Right atrium auricular region (tissue), 2 donors: ENCODE measurements around the gene ADCY2. TPM values are rescaled to one million over a fixed set of nuclear protein-coding genes. Genes with fewer than 3 reads are reported as not detected.

ENCODE experiments used
- DNase-seq: peaks from one replicate; pipeline ENCODE4 v3.0.0-alpha.2; 2019; ENCODE audit warnings: low spot score
- H3K27ac ChIP-seq, 2 donors: fragments of 200-600 bp; sonication (generic); 1 replicate in 1 of 2; 2 replicates in 1 of 2; pipeline ENCODE4 v1.5.1; 2016 to 2019
- H3K27me3 ChIP-seq, 2 donors: fragments of 200-600 bp; sonication (generic); one replicate each; pipeline versions ENCODE4 v1.5.1 to v1.6.0; 2017 to 2019
- H3K36me3 ChIP-seq: fragments of 200-600 bp; sonication (generic); one replicate; pipeline ENCODE4 v1.5.1; 2016
- H3K4me1 ChIP-seq, 2 donors: fragments of 200-600 bp; sonication (generic); one replicate each; pipeline versions ENCODE4 v1.5.1 to v1.6.0; 2017 to 2019
- H3K4me3 ChIP-seq, 2 donors: fragments of 200-600 bp; sonication (generic); 1 replicate in 1 of 2; 2 replicates in 1 of 2; pipeline ENCODE4 v1.5.1; 2017 to 2019; ENCODE audit warnings: mild to moderate bottlenecking in 1 of 2, moderate library complexity in 1 of 2
- H3K9me3 ChIP-seq, 2 donors: fragments of 200-600 bp; sonication (generic); one replicate each; pipeline ENCODE4 v1.5.1; 2019
- CTCF ChIP-seq, 2 donors: fragments of 200-600 bp; sonication (generic); IDR thresholded peaks; one replicate each; pipeline ENCODE4 v1.5.1; 2019; ENCODE audit warnings: antibody characterized with exemption in 2 of 2
- total RNA-seq, 2 donors: library from RNA; depleted of rRNA; stranded (reverse); fragments of >200 nt; gene quantifications; one replicate each; pipeline ENCODE4 v1.1.0, GENCODE V29; 2016

The ADCY2 gene
- total RNA-seq, 2 donors from 2014 or later = 3.3 TPM; not detected in 1

DNA sequence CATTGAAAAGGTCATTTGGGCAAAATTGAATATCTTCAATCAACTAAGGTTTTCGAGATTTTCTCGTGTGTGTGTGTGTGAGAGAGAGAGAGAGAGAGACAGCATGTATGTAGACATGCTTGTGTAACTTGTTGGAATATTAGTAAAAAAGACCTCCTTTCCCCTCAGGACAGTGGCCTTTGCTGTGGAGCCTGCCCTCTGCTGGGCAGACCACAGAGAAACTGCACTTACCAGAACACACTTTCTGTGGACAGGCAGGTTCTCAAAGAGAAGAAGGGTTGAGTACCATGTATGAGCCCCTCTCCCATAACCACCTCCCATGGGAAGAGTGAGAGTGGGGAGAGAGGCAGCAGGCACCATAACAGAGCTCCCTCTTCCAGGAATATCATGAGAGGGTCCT, 409.4 kb downstream of the ADCY2 start:
- H3K4me3 ChIP-seq = no peak overlapping the region
- no peak for DNase-seq

DNA sequence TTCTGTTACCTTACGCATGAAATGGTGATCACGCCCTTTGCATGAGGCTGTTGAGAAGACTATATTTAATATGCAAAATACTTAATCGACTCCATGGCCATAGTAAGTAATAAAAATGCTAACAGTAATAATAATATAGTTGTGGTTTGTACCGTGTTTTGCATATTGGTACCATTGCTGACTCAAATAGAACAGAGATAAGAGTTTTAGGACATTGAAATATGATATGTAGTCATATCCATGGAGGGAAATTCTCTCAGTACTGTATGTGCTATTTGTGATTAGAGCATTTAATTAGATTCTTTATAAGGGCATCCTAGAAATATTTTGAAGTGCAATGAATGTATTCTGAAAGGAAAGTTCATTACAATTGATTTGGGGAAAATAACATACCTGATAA, 413.1 kb downstream of the ADCY2 start:
- H3K27me3 ChIP-seq = no peaks in the 10 kb centered on the region
- H3K36me3 ChIP-seq = no peaks in the 10 kb centered on the region
- no peaks in the 10 kb centered on the region for H3K9me3 ChIP-seq
- no peak for DNase-seq
- H3K4me3 ChIP-seq = no peak overlapping the region
- TF ChIP-seq CTCF (IDR thresholded peaks at IDR 0.05) = no peak
- H3K4me1 ChIP-seq = no peaks in the 10 kb centered on the region
- no peak overlapping the region for H3K27ac ChIP-seq

More for the DNA sequence above, 409.4 kb downstream of the ADCY2 start:
- TF ChIP-seq CTCF (IDR thresholded peaks at IDR 0.05) = peak in 1 of 2 donors; percentile 14
- no peak overlapping the region for H3K27ac ChIP-seq
- H3K4me1 ChIP-seq = no peaks in the 10 kb centered on the region
- H3K36me3 ChIP-seq = no peaks in the 10 kb centered on the region
- no peaks in the 10 kb centered on the region for H3K9me3 ChIP-seq
- H3K27me3 ChIP-seq = no peaks in the 10 kb centered on the region

DNA sequence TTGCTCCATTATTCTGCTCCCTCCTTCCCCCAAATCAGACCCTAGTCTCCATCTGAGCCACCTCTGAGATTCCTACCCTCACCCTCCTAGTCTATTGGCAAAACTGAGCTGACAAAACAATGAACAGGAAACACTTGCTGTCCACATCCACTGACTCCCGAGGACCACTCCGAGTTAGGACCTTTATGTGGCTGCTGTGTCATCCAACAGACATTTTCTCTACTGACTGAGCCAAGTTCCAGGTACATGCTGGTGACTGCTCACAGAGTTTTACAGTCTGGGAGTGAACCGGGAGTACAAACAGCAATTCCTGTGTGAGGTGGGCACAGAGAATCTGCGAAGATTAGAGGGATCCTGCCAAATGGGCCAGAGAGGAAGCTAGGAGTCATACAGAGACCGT, 415.8 kb downstream of the ADCY2 start:
- no peak for DNase-seq
- Histone ChIP-seq H3K4me3 (no peak overlapping the region), H3K27ac (no peak overlapping the region), H3K4me1 (peaks cover 0 to 7% of the 10 kb centered on the region in 2 donors), H3K36me3 (no peaks in the 10 kb centered on the region), H3K9me3 (no peaks in the 10 kb centered on the region), H3K27me3 (no peaks in the 10 kb centered on the region)
- no peak for TF ChIP-seq CTCF (IDR thresholded peaks at IDR 0.05)

GRCh38 chr5:7813007-7813406, 417.1 kb downstream of the ADCY2 start:
- no peaks in the 10 kb centered on the region for H3K9me3 ChIP-seq
- H3K36me3 ChIP-seq = no peaks in the 10 kb centered on the region
- no peaks in the 10 kb centered on the region for H3K27me3 ChIP-seq
- no peak overlapping the region for H3K4me3 ChIP-seq
- DNase-seq = no peak
- H3K27ac ChIP-seq = no peak overlapping the region
- H3K4me1 ChIP-seq = peaks cover 0 to 7% of the 10 kb centered on the region in 2 donors
- TF ChIP-seq CTCF (IDR thresholded peaks at IDR 0.05) = no peak

DNA sequence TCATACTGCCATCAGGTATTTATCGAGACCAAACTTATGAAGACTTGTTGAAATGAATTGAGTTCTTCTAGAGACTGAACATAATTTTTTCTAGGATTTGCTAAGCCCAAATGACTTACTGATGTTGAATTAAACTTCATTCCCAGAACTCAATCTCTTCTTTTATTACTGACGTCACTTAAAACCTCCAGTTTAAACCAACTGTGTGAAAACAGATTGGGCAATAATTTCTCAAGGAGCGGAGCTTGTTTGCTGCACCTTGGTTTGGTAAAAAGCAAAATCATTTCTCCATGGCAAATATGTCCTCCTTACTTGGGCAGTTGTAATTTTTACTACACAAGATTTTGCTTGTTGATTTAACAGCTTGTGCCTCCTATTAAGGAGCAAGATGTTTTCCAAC, 417.6 kb downstream of the ADCY2 start:
- DNase-seq = no peak
- Histone ChIP-seq H3K4me3 (no peak overlapping the region), H3K27ac (no peak overlapping the region), H3K27me3 (no peaks in the 10 kb centered on the region), H3K36me3 (no peaks in the 10 kb centered on the region), H3K9me3 (no peaks in the 10 kb centered on the region), H3K4me1 (peaks cover 0 to 7% of the 10 kb centered on the region in 2 donors)
- no peak for TF ChIP-seq CTCF (IDR thresholded peaks at IDR 0.05)

DNA sequence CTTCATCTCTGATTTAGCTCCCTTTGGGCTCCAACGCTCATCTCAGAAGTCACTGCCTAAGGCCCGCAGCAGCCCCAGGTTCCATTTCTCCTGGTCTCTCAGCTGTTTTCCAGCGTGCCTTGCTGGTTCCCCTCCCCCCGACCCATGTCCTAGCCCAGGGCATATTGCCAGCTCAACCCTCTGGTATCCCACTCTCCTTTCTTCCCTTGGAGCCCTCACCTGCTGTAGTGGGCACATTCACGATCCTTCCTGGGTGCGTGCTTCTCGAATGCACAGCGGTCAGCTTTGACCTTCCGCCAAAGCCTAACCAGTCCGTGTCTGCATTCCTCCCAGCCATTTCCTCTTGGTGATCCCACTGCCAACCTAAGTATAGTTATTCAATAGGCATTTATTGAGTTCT, 418.9 kb downstream of the ADCY2 start:
- Histone ChIP-seq H3K4me3 (no peak overlapping the region), H3K36me3 (no peaks in the 10 kb centered on the region), H3K27ac (no peak overlapping the region), H3K9me3 (no peaks in the 10 kb centered on the region), H3K4me1 (peaks cover 0 to 7% of the 10 kb centered on the region in 2 donors), H3K27me3 (no peaks in the 10 kb centered on the region)
- DNase-seq = no peak
- no peak for TF ChIP-seq CTCF (IDR thresholded peaks at IDR 0.05)
